ENCODE measurements around the gene FBXW12. TPM values are rescaled to one million over a fixed set of nuclear protein-coding genes. Genes with fewer than 3 reads are reported as not detected.

FBXW12 gene
- total RNA-seq, 4 donors from 2014 or later: not detected

- peaks cover 10% of the 10 kb centered on the region for H3K27me3 ChIP-seq
- no peak overlapping the region for H3K4me3 ChIP-seq
- H3K27ac ChIP-seq: no peak overlapping the region
- H3K4me1 ChIP-seq: no peaks in the 10 kb centered on the region
- in situ Hi-C loops (cut with MboI; ENCODE audit: low pct_ligation_motif_present in 1 of 4, low pct_unique_long_range_greater_than_20kb in 1 of 4, low sequenced_read_pairs in 3 of 4) (no loop called here), intact Hi-C loops (cut with DNase I; ENCODE audit: low total_unique reads) (no loop called here)
- 58 to 68% methylated on average over 2 of the region's 2 CpGs for WGBS, 2 donors (ENCODE audit: low coverage in 1 of 2)
- TF ChIP-seq CTCF (IDR thresholded peaks at IDR 0.05) (no peak), POLR2AphosphoS5 (IDR thresholded peaks at IDR 0.05) (no peak), EP300 (IDR thresholded peaks at IDR 0.05; ENCODE audit: low read depth) (no peak), POLR2A (IDR thresholded peaks at IDR 0.05) (no peak)
- no peaks in the 10 kb centered on the region for H3K36me3 ChIP-seq
- DNase-seq: no peak
- peaks cover 0 to 7% of the 10 kb centered on the region in 2 donors for H3K9me3 ChIP-seq
Measured at GRCh38 chr3:48388966-48389365, 16.9 kb downstream of the FBXW12 start.

DNA sequence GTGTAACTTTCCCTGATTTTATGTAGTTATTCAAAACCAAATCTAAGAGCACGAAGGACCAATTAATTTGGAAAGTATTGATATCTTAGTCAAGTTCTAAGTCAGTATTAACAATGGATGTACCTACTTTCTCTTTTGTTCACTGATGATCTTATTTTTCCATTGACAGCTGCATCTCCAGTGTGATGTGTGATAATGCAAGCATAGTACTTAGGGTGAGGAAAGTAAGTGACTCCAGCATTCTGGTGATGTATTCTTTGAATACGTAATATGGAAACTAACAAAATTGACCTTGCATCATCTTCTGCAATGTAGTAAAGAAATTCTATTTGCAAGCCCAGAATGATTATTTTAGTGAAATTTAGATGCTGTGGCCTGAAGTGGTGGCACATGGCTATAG, 22.4 kb downstream of the FBXW12 start:
- no peaks in the 10 kb centered on the region for H3K9me3 ChIP-seq
- TF ChIP-seq POLR2AphosphoS5 (IDR thresholded peaks at IDR 0.05) (no peak), POLR2A (IDR thresholded peaks at IDR 0.05) (no peak), CTCF (IDR thresholded peaks at IDR 0.05) (no peak), EP300 (IDR thresholded peaks at IDR 0.05; ENCODE audit: low read depth) (no peak)
- H3K27ac ChIP-seq: no peak overlapping the region
- intact Hi-C loops (cut with DNase I; ENCODE audit: low total_unique reads): no loop called here
- in situ Hi-C loops (cut with MboI; ENCODE audit: low pct_ligation_motif_present in 1 of 4, low pct_unique_long_range_greater_than_20kb in 1 of 4, low sequenced_read_pairs in 3 of 4): no loop called here
- H3K4me1 ChIP-seq: no peaks in the 10 kb centered on the region
- WGBS, 2 donors (ENCODE audit: low coverage in 1 of 2): 82 to 90% methylated on average over 2 of the region's 2 CpGs
- no peak overlapping the region for H3K4me3 ChIP-seq
- peaks cover 13% of the 10 kb centered on the region for H3K27me3 ChIP-seq
- no peaks in the 10 kb centered on the region for H3K36me3 ChIP-seq
- no peak for DNase-seq

DNA sequence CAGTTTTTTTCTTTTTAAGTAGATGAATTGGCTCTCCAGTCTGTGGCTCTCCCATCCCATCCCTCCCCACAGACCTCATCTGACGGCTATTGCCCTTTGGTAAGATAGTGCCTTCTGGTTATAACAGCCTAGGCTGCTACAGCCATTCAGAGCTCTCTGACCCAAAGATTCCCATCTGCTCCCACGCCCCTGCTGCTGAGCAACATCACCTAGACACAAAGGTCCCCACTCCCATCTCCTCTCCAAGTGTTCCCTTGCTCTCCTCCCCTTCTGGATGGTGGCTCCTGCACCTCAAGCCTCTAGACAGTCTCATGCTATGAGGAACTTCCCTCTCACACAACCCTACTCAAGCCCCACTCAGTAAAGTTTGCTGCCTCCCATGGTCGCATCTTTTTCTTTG, 23.7 kb downstream of the FBXW12 start:
- intact Hi-C loops (cut with DNase I; ENCODE audit: low total_unique reads): no loop called here

More for the DNA sequence above, 23.7 kb downstream of the FBXW12 start:
- H3K27me3 ChIP-seq: peaks cover 13% of the 10 kb centered on the region
- H3K27ac ChIP-seq: no peak overlapping the region
- in situ Hi-C loops (cut with MboI; ENCODE audit: low pct_ligation_motif_present in 1 of 4, low pct_unique_long_range_greater_than_20kb in 1 of 4, low sequenced_read_pairs in 3 of 4): loop anchor here in 1 of 4 donors (5.0 kb wide), 1 partner anchor 42 kb away; no protein-coding TSS in a partner anchor
- WGBS, 2 donors (ENCODE audit: low coverage in 1 of 2): 50 to 65% methylated on average over 1 to 3 of the region's 3 CpGs
- TF ChIP-seq EP300 (IDR thresholded peaks at IDR 0.05; ENCODE audit: low read depth) (no peak), POLR2AphosphoS5 (IDR thresholded peaks at IDR 0.05) (no peak), POLR2A (IDR thresholded peaks at IDR 0.05) (no peak), CTCF (IDR thresholded peaks at IDR 0.05) (no peak)
- H3K9me3 ChIP-seq: no peaks in the 10 kb centered on the region
- no peaks in the 10 kb centered on the region for H3K4me1 ChIP-seq
- no peaks in the 10 kb centered on the region for H3K36me3 ChIP-seq
- DNase-seq: no peak
- H3K4me3 ChIP-seq: no peak overlapping the region

All from transverse colon (tissue), 4 donors.